Right lobe of liver (tissue), 6 donors: ENCODE results near the gene CD300LB. TPM values are rescaled to one million over a fixed set of nuclear protein-coding genes. Genes with fewer than 3 reads are reported as not detected.
"Not testable (repeated sequence)": the region's sequence is repeated elsewhere in the genome, so short reads cannot be mapped to it uniquely, and the experiment has no call there.

Source experiments
- ATAC-seq, 4 donors: fragments of 200-7000 bp; cut with Tn5 transposase; one replicate each; pipeline ENCODE4 v1.9.1; 2020; ENCODE audit warnings: mild to moderate bottlenecking in 4 of 4, moderate library complexity in 4 of 4
- DNase-seq, 3 donors: peaks; one replicate each; pipeline ENCODE4 v3.0.0-alpha.2; 2020
- H3K27ac ChIP-seq, 3 donors: fragments of 200-600 bp; one replicate each; pipeline ENCODE4 v1.8.0; 2022
- H3K27me3 ChIP-seq, 2 donors: fragments of 200-600 bp; one replicate each; pipeline ENCODE4 v1.8.0; 2022
- H3K36me3 ChIP-seq, 4 donors: fragments of 200-600 bp; sonication (generic) in 1 of 4; one replicate each; pipeline versions ENCODE4 v1.5.1 to v1.8.0; 2017 to 2022; ENCODE audit warnings: control low read depth in 1 of 4
- H3K4me1 ChIP-seq, 4 donors: fragments of 200-600 bp; sonication (generic) in 1 of 4; one replicate each; pipeline versions ENCODE4 v1.5.1 to v1.8.0; 2017 to 2022; ENCODE audit warnings: control low read depth in 1 of 4
- H3K4me3 ChIP-seq, 3 donors: fragments of 200-600 bp; one replicate each; pipeline ENCODE4 v1.8.0; 2022
- H3K9me3 ChIP-seq, 4 donors: fragments of 200-600 bp; sonication (generic) in 1 of 4; one replicate each; pipeline versions ENCODE4 v1.5.1 to v1.8.0; 2017 to 2022; ENCODE audit warnings: control low read depth in 1 of 4
- CTCF ChIP-seq, 4 donors: fragments of 200-600 bp in 3 of 4; fragments of 450-650 bp in 1 of 4; IDR thresholded peaks; one replicate each; pipeline versions ENCODE4 v1.5.1 to v1.8.0; 2016 to 2022; ENCODE audit warnings: antibody characterized with exemption in 4 of 4, mild to moderate bottlenecking in 2 of 4
- POLR2A ChIP-seq: fragments of 450-650 bp; IDR thresholded peaks from one replicate; pipeline ENCODE4 v1.6.1; 2017; ENCODE audit warnings: antibody characterized with exemption, mild to moderate bottlenecking
- WGBS: methylation state at CpG from one replicate; pipeline ENCODE4 v1.1.6; 2018; ENCODE audit warnings: low coverage, low lambda C conversion rate; ENCODE audit not compliant: insufficient coverage; ENCODE audit errors: missing lambda C conversion rate; 5-methylcytosine and 5-hydroxymethylcytosine counted together
- intact Hi-C, 2 donors: fragments of 100-400 bp; cut with DNase I; formaldehyde crosslinking; loops; one replicate each; pipeline versions ENCODE4 v1.11.2 to v1.14.1; 2022
- total RNA-seq, 6 experiments: library from RNA; depleted of rRNA in 2 of 6; stranded (reverse); fragments of >200 nt in 2 of 6; fragmentation: NEBNext Ultra II Directional in 3 of 6; extraction: Animal tissue kit (Norgen Biotek cat#: 25700) in 3 of 6; gene quantifications; one replicate each; pipeline versions ENCODE4 v1.1.0 to v1.2.4, GENCODE V29; 2016 to 2023
- donor health status: DM: no; HTN: yes; CAD: no.
- donor health status: DM: no; HTN: no; CAD: no.
- donor health status: DM: no; HTN: no; CAD: no.
- donor health status: DM: no; HTN: yes; CAD: no.
- donor health status: DM: no; HTN: yes; CAD: no.

Gene CD300LB
- total RNA-seq, 6 experiments from 2014 or later = 0.07 to 0.33 (median 0.21) TPM

- no peak for TF ChIP-seq POLR2A
- TF ChIP-seq CTCF (IDR thresholded peaks at IDR 0.05) = no peak
- intact Hi-C loops = no loop called here
- DNase-seq = peak in 1 of 3 donors; percentile 26
- H3K9me3 ChIP-seq = no peaks in the 10 kb centered on the region
- H3K4me3 ChIP-seq = no peak overlapping the region
- no peaks in the 10 kb centered on the region for H3K36me3 ChIP-seq
- no peaks in the 10 kb centered on the region for H3K4me1 ChIP-seq
- no peaks in the 10 kb centered on the region for H3K27me3 ChIP-seq
- no peak for ATAC-seq
- 66% methylated on average over 5 of the region's 9 CpGs for WGBS
- H3K27ac ChIP-seq = no peak overlapping the region
Measured at GRCh38 chr17:74490716-74491115, 40.6 kb downstream of the CD300LB start.

GRCh38 chr17:74488276-74488675 lies 43.0 kb downstream of the CD300LB start:
- H3K4me3 ChIP-seq = not testable (repeated sequence)
- peak in 1 of 3 donors; percentile 10 for DNase-seq

GRCh38 chr17:74485841-74486240 lies 45.4 kb downstream of the CD300LB start:
- H3K36me3 ChIP-seq = no peaks in the 10 kb centered on the region
- no peaks in the 10 kb centered on the region for H3K27me3 ChIP-seq
- intact Hi-C loops = no loop called here
- no peaks in the 10 kb centered on the region for H3K9me3 ChIP-seq
- ATAC-seq (peak in 1 of 4 donors; percentile 15), DNase-seq (peak in 1 of 3 donors; percentile 30)
- WGBS = 88% methylated on average over 2 of the region's 5 CpGs
- no peaks in the 10 kb centered on the region for H3K4me1 ChIP-seq
- no peak overlapping the region for H3K4me3 ChIP-seq
- no peak overlapping the region for H3K27ac ChIP-seq
- TF ChIP-seq POLR2A (no peak), CTCF (IDR thresholded peaks at IDR 0.05) (no peak)

More at GRCh38 chr17:74488276-74488675, 43.0 kb downstream of the CD300LB start:
- ATAC-seq, H3K36me3 ChIP-seq, H3K27ac ChIP-seq, H3K4me1 ChIP-seq, intact Hi-C loops, H3K9me3 ChIP-seq, H3K27me3 ChIP-seq: not testable (repeated sequence)
- 76% methylated on average over 3 of the region's 4 CpGs for WGBS

GRCh38 chr17:74485022-74485743 lies 46.1 kb downstream of the CD300LB start:
- ATAC-seq = peak; percentile 14 to 71 (median 32)
- WGBS = 50% methylated on average over 7 of the region's 9 CpGs
- no peak overlapping the region for H3K27ac ChIP-seq
- H3K4me3 ChIP-seq = no peak overlapping the region
- TF ChIP-seq CTCF (IDR thresholded peaks at IDR 0.05) (no peak), POLR2A (no peak)
- DNase-seq = peak in 1 of 3 donors; percentile 30
- intact Hi-C loops = no loop called here
- no peaks in the 10 kb centered on the region for H3K4me1 ChIP-seq
- H3K27me3 ChIP-seq = no peaks in the 10 kb centered on the region
- H3K9me3 ChIP-seq = no peaks in the 10 kb centered on the region
- H3K36me3 ChIP-seq = no peaks in the 10 kb centered on the region

- WGBS = 60% methylated on average over 4 of the region's 9 CpGs
- no peak for ATAC-seq
- peak in 1 of 3 donors; percentile 42 for DNase-seq
- no peak overlapping the region for H3K4me3 ChIP-seq
- no peak overlapping the region for H3K27ac ChIP-seq
- H3K9me3 ChIP-seq = no peaks in the 10 kb centered on the region
- no peaks in the 10 kb centered on the region for H3K36me3 ChIP-seq
- TF ChIP-seq CTCF (IDR thresholded peaks at IDR 0.05) = no peak
- TF ChIP-seq POLR2A = no peak
- no peaks in the 10 kb centered on the region for H3K27me3 ChIP-seq
- H3K4me1 ChIP-seq = peaks cover 0 to 3% (median 0%) of the 10 kb centered on the region in 4 donors
- intact Hi-C loops = no loop called here
Measured at GRCh38 chr17:74484066-74484465, 47.2 kb downstream of the CD300LB start.
